HUDEP-2 (cell line): ENCODE measurements around the gene MEF2C.
"Not testable (repeated sequence)": the region's sequence is repeated elsewhere in the genome, so short reads cannot be mapped to it uniquely, and the experiment has no call there.

ENCODE experiments used
- DNase-seq, 76 experiments: peaks; one replicate each; lab custom pipeline; 2025; ENCODE audit not compliant: unreplicated experiment in 76 of 76; lab: John Stamatoyannopoulos, UW

The MEF2C gene

DNA sequence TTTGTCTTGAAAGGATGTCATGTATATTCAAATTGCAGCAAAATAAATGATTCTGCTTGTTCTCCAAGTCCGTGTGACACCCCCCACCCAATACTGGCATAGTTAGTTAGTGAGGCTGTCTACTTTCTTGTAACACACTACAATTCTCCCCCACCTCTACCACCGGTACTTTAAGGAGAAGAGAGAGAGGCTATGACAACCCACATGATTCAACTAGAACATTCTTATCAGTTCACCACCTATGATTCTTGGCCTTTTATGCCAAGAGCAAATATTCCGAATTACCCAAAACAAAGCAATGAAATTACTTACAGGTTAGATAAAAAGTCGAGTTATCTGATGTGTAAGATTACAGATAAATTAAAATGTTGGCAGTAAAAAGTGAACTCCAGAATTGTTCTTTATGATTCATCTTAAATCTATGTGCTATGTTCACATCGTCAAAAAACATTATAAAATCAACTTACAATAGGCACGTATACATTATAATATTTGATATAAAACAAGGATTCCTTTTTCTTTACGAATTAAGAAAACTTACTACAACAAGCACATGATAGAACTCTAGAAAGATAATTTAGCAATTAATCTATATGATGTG, 14.4 kb downstream of the MEF2C start:
- no peak for DNase-seq

DNA sequence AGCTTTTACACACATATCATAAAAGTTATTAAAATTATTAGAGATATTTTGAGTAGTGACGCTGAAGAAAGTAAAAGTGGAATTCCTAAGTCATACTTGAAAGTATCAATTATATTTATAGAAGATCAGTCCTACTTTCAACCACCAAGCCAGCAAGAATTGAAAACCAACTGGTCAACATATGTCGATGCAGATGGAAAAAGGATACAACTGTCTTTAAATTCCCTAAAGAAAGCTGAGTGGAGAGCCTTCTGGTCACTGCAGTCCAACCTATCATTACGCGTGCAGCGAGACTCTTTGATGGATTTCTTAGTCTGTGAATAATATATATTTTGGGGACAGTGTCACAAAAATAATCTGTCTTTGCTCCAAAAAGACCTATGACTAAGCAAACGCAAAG, 15.3 kb downstream of the MEF2C start:
- DNase-seq = no peak

DNA sequence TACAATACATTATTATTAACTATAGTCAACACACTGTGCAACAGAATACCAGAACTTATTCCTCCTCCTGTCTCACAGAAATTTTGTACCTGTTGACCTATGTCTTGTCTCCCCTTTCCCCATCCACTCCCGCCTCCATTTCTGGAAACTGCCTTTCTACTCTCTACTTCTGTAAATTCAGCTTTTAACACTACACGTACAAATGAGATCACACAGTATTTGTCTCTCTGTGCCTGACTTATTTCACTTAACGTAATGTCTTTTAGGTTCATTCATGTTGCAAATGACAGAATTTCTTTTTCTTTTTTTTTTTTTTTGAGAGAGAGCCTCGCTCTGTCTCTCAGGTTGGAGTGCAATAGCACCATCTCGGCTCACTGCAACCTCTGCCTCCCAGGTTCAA, 19.5 kb downstream of the MEF2C start:
- DNase-seq = no peak

DNA sequence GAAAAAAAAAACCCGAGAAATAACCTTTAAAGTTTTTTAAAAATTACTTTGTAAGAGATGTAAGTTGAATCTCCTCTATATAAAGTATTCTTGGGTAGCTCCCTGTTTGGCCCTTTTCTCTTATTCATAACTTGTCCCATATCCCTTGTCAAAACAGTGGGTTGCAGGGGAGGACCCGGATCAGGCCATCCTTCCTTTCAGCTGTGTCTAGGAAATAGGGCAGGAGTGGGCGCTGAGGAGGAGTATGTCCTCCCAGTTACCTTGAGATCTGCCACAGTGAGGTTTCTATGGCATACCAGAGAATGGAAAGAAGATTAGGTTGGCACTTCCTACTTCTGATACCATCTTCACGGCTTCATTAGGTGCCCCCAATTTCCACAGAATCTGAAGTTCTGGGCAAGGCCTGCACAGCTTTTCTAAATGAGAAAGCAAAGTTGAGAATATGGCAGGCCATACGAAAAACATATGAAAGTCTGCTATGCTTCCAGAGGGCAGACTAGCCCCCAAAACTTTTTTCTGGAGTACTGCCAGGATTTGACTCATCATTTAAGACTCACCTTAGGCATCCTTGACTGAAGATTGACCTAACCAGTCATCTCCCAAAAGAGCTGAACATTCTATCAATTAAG, 20.3 kb downstream of the MEF2C start:
- no peak for DNase-seq

DNA sequence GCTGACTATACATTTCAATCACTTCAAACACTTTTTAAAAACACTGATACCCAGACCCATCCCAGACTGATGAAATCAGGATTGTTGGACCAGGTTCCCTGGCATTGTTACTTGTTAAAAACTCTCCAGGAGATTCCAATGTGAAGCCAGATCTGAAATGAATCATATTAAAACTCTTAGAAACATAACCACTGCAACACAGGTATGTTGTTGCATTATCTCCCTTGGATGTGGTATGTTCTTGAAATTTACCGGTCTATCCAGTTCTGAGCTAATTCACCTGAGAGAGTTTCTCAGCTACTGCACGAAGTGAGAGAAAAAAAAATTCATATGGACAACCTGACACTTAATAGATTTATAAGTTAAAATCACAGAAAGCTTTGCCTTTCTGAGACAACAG, 21.8 kb downstream of the MEF2C start:
- no peak for DNase-seq

GRCh38 chr5:88860501-88860900, 22.5 kb downstream of the MEF2C start:
- no peak for DNase-seq

DNA sequence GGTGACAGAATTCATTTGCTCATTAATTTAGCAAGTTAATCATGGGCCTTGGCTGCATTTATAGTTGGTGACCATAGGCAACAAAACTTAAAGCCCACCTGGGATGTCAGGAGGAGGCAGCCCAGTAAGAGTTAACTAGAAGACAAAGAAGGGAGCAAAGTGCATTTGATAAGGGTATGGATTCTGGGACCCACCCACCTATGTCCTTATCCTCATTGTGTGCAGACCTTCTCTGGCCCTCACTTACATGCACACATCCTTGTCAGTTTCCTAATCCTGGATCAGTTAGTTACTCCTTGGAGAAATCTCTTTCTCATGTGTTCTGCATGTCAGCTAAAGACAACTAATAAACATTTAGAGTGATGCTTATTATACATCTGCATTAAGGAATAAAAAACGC, 24.6 kb downstream of the MEF2C start:
- DNase-seq = no peak

GRCh38 chr5:88856381-88856780, 26.6 kb downstream of the MEF2C start:
- DNase-seq = not testable (repeated sequence)

GRCh38 chr5:88854769-88855168, 28.2 kb downstream of the MEF2C start:
- no peak for DNase-seq

GRCh38 chr5:88847420-88847819, 35.6 kb downstream of the MEF2C start:
- no peak for DNase-seq

DNA sequence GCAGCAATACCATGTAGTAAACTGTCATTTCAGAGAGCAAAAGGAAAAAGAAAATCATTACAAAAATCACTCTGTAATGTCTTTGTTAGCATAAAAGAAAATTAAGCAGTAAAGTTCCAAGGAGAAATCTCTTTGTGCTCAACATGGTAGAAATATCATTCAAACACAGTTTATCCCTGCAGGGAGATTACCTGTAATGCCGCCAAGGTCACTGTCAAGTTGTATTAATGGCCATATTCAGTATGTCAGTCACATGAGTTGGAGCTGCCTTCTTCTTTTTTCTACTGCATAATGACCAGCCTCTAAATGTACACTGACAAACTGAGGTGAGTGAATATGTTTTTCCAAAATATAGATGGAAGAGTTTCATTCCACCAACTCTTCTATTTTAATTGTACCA, 36.5 kb downstream of the MEF2C start:
- no peak for DNase-seq

- DNase-seq = no peak
Measured at GRCh38 chr5:88845081-88845697, 37.8 kb downstream of the MEF2C start.

DNA sequence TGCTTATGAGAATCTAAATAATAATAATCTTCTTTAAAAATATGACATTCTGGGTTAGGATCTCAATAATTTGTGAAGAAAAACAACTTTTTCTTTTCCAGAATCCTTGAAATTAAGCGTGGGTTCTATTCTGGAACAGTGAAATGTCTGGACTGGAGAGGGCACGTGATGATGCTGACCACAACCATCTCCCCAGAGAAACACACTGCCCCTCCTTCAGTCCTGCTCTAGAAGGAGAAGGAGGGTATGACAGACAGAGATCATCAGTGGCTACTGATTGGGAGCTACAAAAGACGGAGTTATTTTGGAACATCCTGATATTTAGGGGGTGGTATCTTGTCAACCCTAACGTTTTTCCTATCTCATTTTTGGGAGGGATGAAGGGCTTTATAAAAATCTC, 40.2 kb downstream of the MEF2C start:
- no peak for DNase-seq

GRCh38 chr5:88841212-88841611, 41.8 kb downstream of the MEF2C start:
- no peak for DNase-seq

GRCh38 chr5:88840495-88840894, 42.5 kb downstream of the MEF2C start:
- no peak for DNase-seq

GRCh38 chr5:88839238-88839637, 43.7 kb downstream of the MEF2C start:
- no peak for DNase-seq

GRCh38 chr5:88838500-88838899, 44.5 kb downstream of the MEF2C start:
- DNase-seq = no peak

DNA sequence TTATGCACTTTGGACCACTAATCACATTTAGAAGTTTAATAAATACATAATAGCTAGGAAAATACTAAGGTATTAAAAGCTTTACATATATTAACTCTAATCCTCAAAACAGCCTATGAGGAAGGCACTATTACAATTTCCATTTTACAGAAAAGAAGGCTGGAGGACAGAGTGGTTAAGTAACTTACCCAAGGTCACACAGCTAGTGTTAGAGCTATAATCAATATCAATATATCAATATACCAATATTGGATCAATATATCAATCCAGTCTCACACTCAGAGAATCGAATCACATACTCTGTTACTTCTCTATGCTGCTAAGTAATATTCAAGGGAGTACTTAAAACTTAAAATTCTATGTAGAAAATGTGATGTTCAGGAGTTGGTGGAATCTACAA, 45.2 kb downstream of the MEF2C start:
- DNase-seq = no peak

- no peak for DNase-seq
Measured at GRCh38 chr5:88837222-88837621, 45.8 kb downstream of the MEF2C start.

- DNase-seq = peak in 37 of 76 experiments; percentile 0 to 79 (median 17)
Measured at GRCh38 chr5:88836195-88836838, 46.7 kb downstream of the MEF2C start.

GRCh38 chr5:88834499-88834898, 48.5 kb downstream of the MEF2C start:
- no peak for DNase-seq

DNA sequence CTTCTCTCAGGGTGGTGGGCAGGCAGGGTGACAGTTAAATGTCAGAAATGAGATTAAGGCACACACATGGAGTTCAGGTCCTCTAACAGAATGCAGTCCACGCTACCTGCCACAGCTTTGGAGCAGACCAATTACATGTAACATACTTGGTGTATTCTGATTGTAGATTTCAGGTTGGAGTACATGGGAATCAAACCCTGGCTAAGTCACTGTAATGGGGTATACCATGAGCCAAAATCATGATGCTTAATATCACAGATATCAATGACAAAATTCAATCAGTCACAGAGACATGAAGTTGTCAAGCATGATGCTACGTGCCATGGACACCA, 48.9 kb downstream of the MEF2C start:
- DNase-seq = no peak
